SK-N-SH (cell line): ENCODE data around the gene PTER. TPM values are rescaled to one million over a fixed set of nuclear protein-coding genes. Genes with fewer than 3 reads are reported as not detected.

ENCODE experiments used
- CTCF ChIA-PET: fragments of 300-600, 350-600 bp; formaldehyde crosslinking; extraction: SDS; loops from one replicate; lab custom pipeline; 2021; lab: Yijun Ruan, JAX
- POLR2A ChIA-PET: fragments of 350-600 bp; sonication (Branson Sonifier 250); formaldehyde crosslinking; extraction: SDS; loops from one replicate; lab custom pipeline; 2020; ENCODE audit warnings: antibody characterized with exemption, inconsistent platforms; lab: Yijun Ruan, JAX
- DNase-seq: peaks from one replicate; pipeline ENCODE4 v3.0.0; 2012
- H2AFZ ChIP-seq: fragments of 200-600 bp; sonication (generic); 2 replicates; pipeline ENCODE4 v1.8.1; 2016; ENCODE audit warnings: antibody characterized with exemption, mild to moderate bottlenecking, low read depth
- H3F3A ChIP-seq: fragments of 200-600 bp; sonication (generic); replicated peaks from 2 replicates; pipeline ENCODE3; 2016; ENCODE audit warnings: antibody characterized with exemption, mild to moderate bottlenecking; ENCODE audit not compliant: insufficient read depth
- H3K27ac ChIP-seq, 2 experiments: fragments of 200-500 bp in 1 of 2; fragments of 200-600 bp in 1 of 2; sonication (Bioruptor generic) in 1 of 2; sonication (generic), shearing (Covaris generic) in 1 of 2; 2 replicates each; pipeline versions ENCODE4 v1.5.1 to v1.6.1; 2014 to 2016; ENCODE audit warnings: low read depth in 2 of 2, inconsistent platforms in 1 of 2, low read length in 1 of 2, mild to moderate bottlenecking in 1 of 2, mixed read lengths in 1 of 2
- H3K27me3 ChIP-seq: fragments of 200-600 bp; sonication (generic), shearing (Covaris generic); 2 replicates; pipeline ENCODE4 v1.6.1; 2016; ENCODE audit warnings: mixed run types; ENCODE audit not compliant: insufficient read depth
- H3K36me3 ChIP-seq, 2 experiments: fragments of 200-500 bp in 1 of 2; fragments of 200-600 bp in 1 of 2; sonication (Bioruptor generic) in 1 of 2; sonication (generic) in 1 of 2; replicated peaks in 1 of 2; 2 replicates each; pipeline versions ENCODE3 to v1.5.1; 2014 to 2016; ENCODE audit warnings: low read length in 1 of 2, mild to moderate bottlenecking in 1 of 2; ENCODE audit not compliant: insufficient read depth in 2 of 2, control insufficient read depth in 1 of 2
- H3K4me1 ChIP-seq, 2 experiments: fragments of 200-500 bp in 1 of 2; fragments of 200-600 bp in 1 of 2; sonication (Bioruptor generic) in 1 of 2; sonication (generic), shearing (Covaris generic) in 1 of 2; 2 replicates each; pipeline versions ENCODE4 v1.5.1 to v1.6.1; 2014 to 2016; ENCODE audit warnings: low read depth in 1 of 2, low read length in 1 of 2, mixed run types in 1 of 2; ENCODE audit not compliant: insufficient read depth in 2 of 2, control insufficient read depth in 1 of 2
- H3K4me2 ChIP-seq: fragments of 200-600 bp; sonication (generic), shearing (Covaris generic); 2 replicates; pipeline ENCODE4 v1.6.1; 2017; ENCODE audit warnings: mixed run types
- H3K4me3 ChIP-seq, 2 experiments: fragments of 200-500 bp in 1 of 2; fragments of 200-600 bp in 1 of 2; sonication (Bioruptor generic) in 1 of 2; sonication (generic), shearing (Covaris generic) in 1 of 2; 2 replicates each; pipeline versions ENCODE4 v1.5.1 to v1.8.1; 2014 to 2016; ENCODE audit warnings: low read depth in 2 of 2, inconsistent platforms in 1 of 2, low read length in 1 of 2, mild to moderate bottlenecking in 1 of 2, mixed read lengths in 1 of 2, moderate library complexity in 1 of 2
- H3K79me2 ChIP-seq: fragments of 200-600 bp; sonication (generic); 2 replicates; pipeline ENCODE4 v1.8.1; 2017; ENCODE audit warnings: mild to moderate bottlenecking; ENCODE audit not compliant: insufficient read depth
- H3K9ac ChIP-seq: fragments of 200-600 bp; sonication (generic); 2 replicates; pipeline ENCODE4 v1.6.1; 2017; ENCODE audit warnings: mixed run types
- H3K9me2 ChIP-seq: fragments of 200-600 bp; sonication (generic); 2 replicates; pipeline ENCODE4 v1.6.1; 2017; ENCODE audit warnings: mixed run types
- H3K9me3 ChIP-seq: fragments of 200-600 bp; sonication (generic); 2 replicates; pipeline ENCODE4 v1.6.1; 2017; ENCODE audit warnings: mixed run types, mild to moderate bottlenecking, moderate library complexity
- H4K20me1 ChIP-seq: fragments of 200-600 bp; sonication (generic); 2 replicates; pipeline ENCODE4 v1.6.1; 2017; ENCODE audit warnings: mild to moderate bottlenecking, mixed run types; ENCODE audit not compliant: insufficient read depth
- CHD2 ChIP-seq: fragments of 150-350 bp; IDR thresholded peaks from 2 replicates; pipeline ENCODE4 v1.6.1; 2018; ENCODE audit warnings: low read length; ENCODE audit not compliant: partially characterized antibody
- CTCF ChIP-seq: fragments of 200-600 bp; sonication (generic); IDR thresholded peaks from 2 replicates; pipeline ENCODE4 v1.6.1; 2017; ENCODE audit warnings: antibody characterized with exemption, mild to moderate bottlenecking, moderate library complexity
- GABPA ChIP-seq: IDR thresholded peaks from 2 replicates; pipeline ENCODE4 v1.4.0; 2012; ENCODE audit warnings: low read depth, mild to moderate bottlenecking
- IRF3 ChIP-seq: fragments of 150-350 bp; IDR thresholded peaks from 2 replicates; pipeline ENCODE4 v1.6.1; 2016; ENCODE audit warnings: mild to moderate bottlenecking, low read depth, low read length
- JUND ChIP-seq: IDR thresholded peaks from 2 replicates; pipeline ENCODE4 v1.4.0; 2012
- MEF2A ChIP-seq: IDR thresholded peaks from 2 replicates; pipeline ENCODE4 v1.4.0; 2012; ENCODE audit warnings: low read depth, borderline replicate concordance
- PBX3 ChIP-seq: IDR thresholded peaks from 2 replicates; pipeline ENCODE4; 2012
- POLR2AphosphoS5 ChIP-seq: IDR thresholded peaks from 2 replicates; pipeline ENCODE4 v1.6.1; 2012; ENCODE audit warnings: low read depth, low read length
- REST ChIP-seq: IDR thresholded peaks from 2 replicates; pipeline ENCODE4 v1.6.1; 2012; ENCODE audit warnings: mild to moderate bottlenecking, low read depth, low read length, moderate library complexity
- RXRA ChIP-seq: IDR thresholded peaks from 2 replicates; pipeline ENCODE4 v1.4.0; 2012; ENCODE audit warnings: low read depth, mild to moderate bottlenecking, borderline replicate concordance
- TAF1 ChIP-seq: IDR thresholded peaks from 2 replicates; pipeline ENCODE4 v1.6.1; 2012; ENCODE audit warnings: low read depth, mild to moderate bottlenecking, low read length, moderate library complexity, borderline replicate concordance
- WGBS: methylation state at CpG from one replicate; pipeline ENCODE4 v1.1.6; 2017; ENCODE audit warnings: low lambda C conversion rate; 5-methylcytosine and 5-hydroxymethylcytosine counted together
- polyA plus RNA-seq, 3 experiments: library from polyadenylated mRNA; depleted of rRNA; stranded (reverse); fragments of >200 nt; gene quantifications; 2 replicates each; pipeline ENCODE4 v1.2.3, GENCODE V29; 2012

PTER gene
- polyA plus RNA-seq, 1 of the 3 experiments (the other 2 are of a cell fraction), result not detected

GRCh38 chr10:16401416-16401815 lies 35.4 kb upstream of the PTER start:
- no peak for DNase-seq
- Histone ChIP-seq H3F3A (no peaks in the 10 kb centered on the region), H2AFZ (no peak overlapping the region), H3K9ac (no peak overlapping the region), H3K36me3 (no peaks in the 10 kb centered on the region), H3K79me2 (no peaks in the 10 kb centered on the region), H3K27ac (no peak overlapping the region), H3K4me2 (no peak overlapping the region), H3K9me3 (no peaks in the 10 kb centered on the region), H3K4me1 (no peaks in the 10 kb centered on the region), H3K9me2 (no peaks in the 10 kb centered on the region), H3K27me3 (no peaks in the 10 kb centered on the region), H3K4me3 (no peak overlapping the region), H4K20me1 (no peaks in the 10 kb centered on the region)
- ChIA-PET POLR2A (no interaction called here), CTCF (no interaction called here)
- WGBS, result 33% methylated on average over 2 of the region's 2 CpGs
- TF ChIP-seq JUND (no peak), REST (no peak), TAF1 (no peak), MEF2A (no peak), IRF3 (no peak), POLR2AphosphoS5 (no peak), PBX3 (no peak), GABPA (no peak), CTCF (no peak), RXRA (no peak), CHD2 (no peak)
